Measurements from ENCODE around the gene KRTAP4-8.

GRCh38 chr17:41131979-41132378, 34.0 kb upstream of the KRTAP4-8 start:
- TF ChIP-seq POLR2A (IDR thresholded peaks at IDR 0.05) (no peak), CTCF (IDR thresholded peaks at IDR 0.05) (no peak)

Measured in lower leg skin (tissue), 3 donors.